Testis (tissue), 3 donors: Measurements from ENCODE around the gene ABCC3. TPM values are rescaled to one million over a fixed set of nuclear protein-coding genes. Genes with fewer than 3 reads are reported as not detected.
A peak's percentile ranks its signal among the peaks of the same experiment; 100 is the strongest.

ENCODE experiments used
- DNase-seq: peaks from one replicate; pipeline ENCODE4 v3.0.0-alpha.2; 2019
- H3K27ac ChIP-seq, 2 donors: fragments of 200-600 bp; sonication (generic); one replicate each; pipeline ENCODE4 v1.5.1; 2019
- H3K27me3 ChIP-seq: fragments of 200-600 bp; sonication (generic); one replicate; pipeline ENCODE4 v1.5.1; 2019
- H3K36me3 ChIP-seq: fragments of 200-600 bp; sonication (generic); one replicate; pipeline ENCODE4 v1.5.1; 2017; ENCODE audit warnings: low read depth; ENCODE audit errors: missing control alignments
- H3K4me1 ChIP-seq: fragments of 200-600 bp; sonication (generic); one replicate; pipeline ENCODE4 v1.5.1; 2019
- H3K4me3 ChIP-seq, 2 donors: fragments of 200-600 bp; sonication (generic); one replicate each; pipeline ENCODE4 v1.5.1; 2017 to 2019
- H3K9me3 ChIP-seq: fragments of 200-600 bp; sonication (generic); one replicate; pipeline ENCODE4 v1.5.1; 2017
- CTCF ChIP-seq, 3 experiments: fragments of 450-650 bp in 2 of 3; fragments of 200-600 bp in 1 of 3; sonication (generic) in 1 of 3; IDR thresholded peaks; one replicate each; pipeline ENCODE4 v1.5.1; 2016 to 2019; ENCODE audit warnings: antibody characterized with exemption in 3 of 3, mild to moderate bottlenecking in 2 of 3, moderate library complexity in 1 of 3
- POLR2A ChIP-seq: fragments of 450-650 bp; IDR thresholded peaks from one replicate; pipeline ENCODE4 v1.6.1; 2017; ENCODE audit warnings: antibody characterized with exemption, mild to moderate bottlenecking, moderate library complexity
- WGBS, 2 donors: methylation state at CpG; one replicate each; pipeline ENCODE4 v1.1.5; 2018; 5-methylcytosine and 5-hydroxymethylcytosine counted together
- intact Hi-C: fragments of 100-400 bp; cut with DNase I; formaldehyde crosslinking; loops from one replicate; pipeline ENCODE4 v1.15.1; 2023; ENCODE audit warnings: low total_unique reads
- polyA plus RNA-seq: library from polyadenylated mRNA; stranded (reverse); fragments of 350-450 nt; fragmentation: Illumina TruSeq; extraction: RNeasy Lipid Tissue Mini Kit (QIAGEN cat#74804); gene quantifications from one replicate; pipeline ENCODE4 v1.2.3, GENCODE V29; 2014; ENCODE audit warnings: low read depth, low replicate concordance; ENCODE audit not compliant: insufficient read depth
- total RNA-seq, 2 donors: library from RNA; depleted of rRNA; stranded (reverse); fragments of >200 nt; gene quantifications; one replicate each; pipeline ENCODE4 v1.2.3, GENCODE V29; 2016

The ABCC3 gene
- total and polyA plus RNA-seq, 3 donors from 2014 or later, result 10.0 to 15.4 (median 12.1) TPM

- Histone ChIP-seq H3K9me3 (no peaks in the 10 kb centered on the region), H3K4me3 (no peak overlapping the region), H3K36me3 (no peaks in the 10 kb centered on the region), H3K27me3 (no peaks in the 10 kb centered on the region), H3K27ac (peak overlapping the region; percentile 57 to 84), H3K4me1 (peaks cover 38% of the 10 kb centered on the region)
- WGBS, 2 donors, result 76 to 81% methylated on average over 17 of the region's 17 CpGs
- TF ChIP-seq POLR2A, result no peak
- TF ChIP-seq CTCF (IDR thresholded peaks at IDR 0.05), result no peak
- intact Hi-C loops, result loop anchor here (10.0 kb wide), 1 partner anchor 51 kb away; the partner anchor contains the start of gene ABCC3
- no peak for DNase-seq
Observed at GRCh38 chr17:50685691-50686493, 51.2 kb downstream of the ABCC3 start.

GRCh38 chr17:50686494-50687199, 52.0 kb downstream of the ABCC3 start:
- H3K27ac ChIP-seq, result peak overlapping the region; percentile 57 to 84
- TF ChIP-seq POLR2A (no peak), CTCF (IDR thresholded peaks at IDR 0.05) (no peak)
- no peaks in the 10 kb centered on the region for H3K9me3 ChIP-seq
- no peaks in the 10 kb centered on the region for H3K36me3 ChIP-seq
- H3K4me3 ChIP-seq, result no peak overlapping the region
- peak; percentile 87 for DNase-seq
- no peaks in the 10 kb centered on the region for H3K27me3 ChIP-seq
- peaks cover 38% of the 10 kb centered on the region for H3K4me1 ChIP-seq
- intact Hi-C loops, result loop anchor here (10.0 kb wide), 1 partner anchor 52 kb away; the partner anchor contains the start of gene ABCC3
- WGBS, 2 donors, result 22 to 33% methylated on average over 10 to 14 of the region's 14 CpGs

- H3K27ac ChIP-seq, result peak overlapping the region; percentile 57 to 84
- peak; percentile 49 for DNase-seq
Observed at GRCh38 chr17:50687200-50688066, 52.8 kb downstream of the ABCC3 start.

More at GRCh38 chr17:50687200-50688066, 52.8 kb downstream of the ABCC3 start:
- Histone ChIP-seq H3K4me3 (no peak overlapping the region), H3K9me3 (no peaks in the 10 kb centered on the region), H3K27me3 (no peaks in the 10 kb centered on the region), H3K36me3 (no peaks in the 10 kb centered on the region), H3K4me1 (peaks cover 38% of the 10 kb centered on the region)
- TF ChIP-seq POLR2A (no peak), CTCF (IDR thresholded peaks at IDR 0.05) (no peak)
- 69 to 79% methylated on average over 12 to 16 of the region's 16 CpGs for WGBS, 2 donors
- intact Hi-C loops, result loop anchor here (10.0 kb wide), 1 partner anchor 53 kb away; the partner anchor contains the start of gene ABCC3
